Adipocyte (in vitro differentiated cells): Measurements from ENCODE around the gene LURAP1L.

Experiments
- DNase-seq: peaks from one replicate; pipeline ENCODE4 v3.0.0-alpha.2; 2015; ENCODE audit warnings: low read depth
- H3K27me3 ChIP-seq: replicated peaks from 2 replicates; pipeline ENCODE4 v1.7.0; 2013; ENCODE audit warnings: mild to moderate bottlenecking, low read length, moderate library complexity; ENCODE audit not compliant: control insufficient read depth, insufficient read depth
- H3K36me3 ChIP-seq: 2 replicates; pipeline ENCODE4 v1.7.0; 2013; ENCODE audit warnings: low read length, mild to moderate bottlenecking, moderate library complexity; ENCODE audit not compliant: control insufficient read depth, insufficient read depth, severe bottlenecking
- H3K4me1 ChIP-seq: 2 replicates; pipeline ENCODE4 v1.7.0; 2013; ENCODE audit warnings: mild to moderate bottlenecking, low read length, moderate library complexity; ENCODE audit not compliant: control insufficient read depth, insufficient read depth
- H3K4me3 ChIP-seq: 2 replicates; pipeline ENCODE4 v1.7.0; 2013; ENCODE audit warnings: mild to moderate bottlenecking, low read length, moderate library complexity
- H3K9ac ChIP-seq: 2 replicates; pipeline ENCODE4 v1.7.0; 2013; ENCODE audit warnings: mild to moderate bottlenecking, low read length, moderate library complexity
- H3K9me3 ChIP-seq: 2 replicates; pipeline ENCODE4 v1.7.0; 2013; ENCODE audit warnings: mild to moderate bottlenecking, low read length, moderate library complexity; ENCODE audit not compliant: control insufficient read depth

Gene LURAP1L

DNA sequence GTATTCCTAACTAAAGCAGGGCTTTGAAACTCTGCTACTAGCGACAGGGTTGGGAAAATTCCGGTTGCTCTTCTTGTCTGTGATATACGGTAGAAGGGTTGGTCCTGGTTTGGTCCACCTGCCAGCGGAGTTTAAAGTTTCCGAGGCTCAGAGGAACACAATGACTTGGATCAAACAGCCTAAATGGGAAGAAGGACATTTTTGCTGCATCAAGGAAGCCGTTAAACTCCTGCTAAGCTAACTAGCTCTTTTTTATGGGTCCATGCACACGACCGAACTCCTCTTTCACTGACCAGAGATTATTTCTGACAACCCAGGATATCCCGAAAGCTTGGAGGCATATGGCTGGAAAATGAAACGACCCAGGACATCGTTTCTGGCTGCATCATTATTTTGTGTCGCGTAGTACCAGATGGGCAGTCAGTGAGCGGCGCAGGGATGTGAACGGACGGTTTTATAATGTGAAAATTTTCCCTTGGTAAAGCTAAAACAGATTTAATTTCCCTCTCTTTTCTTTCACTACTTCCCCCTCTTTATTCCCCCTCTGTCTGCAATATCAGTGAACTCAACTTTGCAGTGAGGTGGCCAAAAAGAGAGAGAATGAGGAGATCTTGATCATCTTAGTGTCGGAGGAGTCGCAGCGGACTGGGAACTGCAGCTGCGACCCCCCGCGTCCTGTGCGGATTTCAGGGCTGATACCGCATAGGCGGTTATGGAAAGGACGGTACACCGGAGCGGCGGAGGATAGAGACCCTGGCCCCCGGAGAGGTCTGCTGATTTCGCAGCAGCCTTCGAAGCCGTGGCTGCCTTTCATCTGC lies at the start of gene LURAP1L:
Gene LURAP1L, plus strand, starts transcription at position 160 of the 818 bp plus-strand sequence. CDS start 696 bp downstream, outside the sequence.
- H3K27me3 ChIP-seq: no peaks in the 10 kb centered on the region
- peaks cover 47% of the 10 kb centered on the region for H3K4me1 ChIP-seq
- H3K9me3 ChIP-seq: no peaks in the 10 kb centered on the region
- DNase-seq: peak; percentile 89
- H3K4me3 ChIP-seq: peak within 1 kb of the TSS; percentile 93
- no peaks in the 10 kb centered on the region for H3K36me3 ChIP-seq
- H3K9ac ChIP-seq: peak within 1 kb of the TSS; percentile 98

- H3K9me3 ChIP-seq: no peaks in the 10 kb centered on the region
- no peak overlapping the region for H3K9ac ChIP-seq
- H3K4me1 ChIP-seq: no peaks in the 10 kb centered on the region
- DNase-seq: no peak
- H3K27me3 ChIP-seq: no peaks in the 10 kb centered on the region
- H3K4me3 ChIP-seq: no peak overlapping the region
- no peaks in the 10 kb centered on the region for H3K36me3 ChIP-seq
Observed at GRCh38 chr9:12726795-12727194, 48.0 kb upstream of the LURAP1L start.

- H3K9me3 ChIP-seq: peaks cover 6% of the 10 kb centered on the region
- H3K36me3 ChIP-seq: no peaks in the 10 kb centered on the region
- no peak for DNase-seq
- H3K4me1 ChIP-seq: no peaks in the 10 kb centered on the region
- no peaks in the 10 kb centered on the region for H3K27me3 ChIP-seq
- no peak overlapping the region for H3K9ac ChIP-seq
- no peak overlapping the region for H3K4me3 ChIP-seq
Observed at GRCh38 chr9:12730198-12730597, 44.6 kb upstream of the LURAP1L start.

DNA sequence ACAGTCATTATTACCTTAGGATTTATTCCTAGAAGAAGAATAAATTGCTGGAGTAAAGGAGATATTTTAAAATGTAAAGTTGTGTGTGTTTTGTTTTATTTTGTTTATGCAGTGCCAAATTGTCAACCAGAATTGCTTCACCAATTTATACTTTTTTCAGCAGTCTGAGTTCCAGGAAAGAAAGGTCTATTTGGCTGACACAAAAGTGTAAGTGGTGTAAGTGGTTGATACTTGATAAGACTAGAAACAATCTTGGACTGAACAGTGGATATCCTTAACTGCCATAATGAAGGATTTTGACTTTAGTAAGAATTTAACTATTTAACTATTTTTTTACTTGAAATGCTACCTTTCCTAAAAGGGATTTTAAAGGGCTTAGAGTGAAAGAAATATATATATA lies 43.9 kb upstream of the LURAP1L start:
- peaks cover 6% of the 10 kb centered on the region for H3K9me3 ChIP-seq
- DNase-seq: no peak
- H3K36me3 ChIP-seq: no peaks in the 10 kb centered on the region
- H3K9ac ChIP-seq: no peak overlapping the region
- no peaks in the 10 kb centered on the region for H3K4me1 ChIP-seq
- H3K4me3 ChIP-seq: no peak overlapping the region
- no peaks in the 10 kb centered on the region for H3K27me3 ChIP-seq

- H3K36me3 ChIP-seq: no peaks in the 10 kb centered on the region
- peak; percentile 61 for DNase-seq
- H3K9ac ChIP-seq: no peak overlapping the region
- H3K9me3 ChIP-seq: peaks cover 6% of the 10 kb centered on the region
- no peaks in the 10 kb centered on the region for H3K27me3 ChIP-seq
- no peaks in the 10 kb centered on the region for H3K4me1 ChIP-seq
- H3K4me3 ChIP-seq: no peak overlapping the region
Observed at GRCh38 chr9:12732971-12733370, 41.8 kb upstream of the LURAP1L start.

DNA sequence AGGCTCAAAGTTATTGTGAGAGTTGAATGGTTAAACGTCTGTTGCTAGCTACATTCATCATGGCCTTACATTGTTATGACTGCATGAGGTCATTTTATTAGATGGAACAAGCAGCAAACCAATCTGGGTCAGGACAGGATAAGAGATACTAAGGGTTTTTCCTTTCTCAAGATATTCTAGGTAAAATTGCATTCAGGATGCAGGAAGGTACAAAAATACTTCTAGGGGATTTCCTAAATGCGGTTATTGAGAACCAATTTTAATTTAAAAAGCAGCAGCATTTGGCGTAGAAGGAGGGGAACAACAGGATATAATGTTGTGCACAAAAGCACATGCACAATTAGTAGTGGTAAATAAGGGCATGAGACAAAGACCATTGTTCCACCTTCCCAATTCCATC lies 39.2 kb upstream of the LURAP1L start:
- Histone ChIP-seq H3K9me3 (peaks cover 6% of the 10 kb centered on the region), H3K9ac (no peak overlapping the region), H3K36me3 (no peaks in the 10 kb centered on the region), H3K4me3 (no peak overlapping the region), H3K27me3 (no peaks in the 10 kb centered on the region), H3K4me1 (no peaks in the 10 kb centered on the region)
- no peak for DNase-seq

DNA sequence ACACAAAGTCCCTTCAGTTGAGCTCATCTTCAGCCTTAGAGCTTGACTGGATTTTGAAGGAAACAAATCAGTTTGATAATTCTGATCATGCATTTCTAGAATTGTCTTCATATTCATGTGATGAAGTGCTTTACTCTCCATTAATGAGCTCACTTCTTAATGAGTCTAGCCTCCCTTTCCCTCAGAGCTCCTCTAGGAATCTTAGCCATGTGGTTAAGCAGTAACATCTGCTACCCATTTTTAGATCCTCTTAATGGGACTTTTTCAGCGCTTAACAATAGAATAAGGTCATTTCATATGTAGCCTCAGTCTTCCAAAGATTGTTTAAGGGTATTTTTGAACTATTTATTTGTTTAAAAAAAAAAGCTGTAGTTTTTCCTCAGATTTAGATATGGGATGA lies 36.9 kb upstream of the LURAP1L start:
- no peak overlapping the region for H3K4me3 ChIP-seq
- no peak for DNase-seq
- H3K27me3 ChIP-seq: no peaks in the 10 kb centered on the region
- H3K4me1 ChIP-seq: no peaks in the 10 kb centered on the region
- H3K9ac ChIP-seq: no peak overlapping the region
- no peaks in the 10 kb centered on the region for H3K36me3 ChIP-seq
- H3K9me3 ChIP-seq: peaks cover 6% of the 10 kb centered on the region

DNA sequence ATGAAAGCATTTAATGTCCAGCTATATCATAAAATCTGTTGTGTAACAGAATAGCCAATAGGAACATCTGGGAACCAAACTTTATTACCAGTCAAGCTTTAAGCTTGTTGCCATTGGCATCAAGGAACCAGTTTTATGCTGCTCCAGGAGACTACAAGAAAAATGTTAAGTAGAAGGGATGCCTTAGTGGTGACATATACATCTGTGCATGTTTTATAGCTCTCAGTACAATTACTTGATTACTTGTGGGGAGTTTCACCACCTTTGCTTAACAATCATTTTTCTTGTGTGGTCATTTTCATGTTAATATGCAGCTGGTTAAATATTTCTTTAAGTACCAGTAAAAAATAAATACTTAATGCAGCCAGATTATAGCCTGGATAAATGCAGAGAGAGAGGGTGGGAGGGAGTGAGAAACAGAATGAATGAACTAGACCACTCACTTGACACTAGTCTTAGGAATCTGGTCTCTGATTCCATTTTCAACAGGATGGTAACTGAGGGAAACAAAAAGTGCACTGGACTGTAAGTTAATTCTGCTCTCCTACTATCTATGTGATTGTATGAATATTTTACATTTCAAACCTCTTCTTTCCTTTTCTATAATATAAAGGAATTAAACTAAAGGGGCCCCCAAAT lies 35.7 kb upstream of the LURAP1L start:
- peak; percentile 50 for DNase-seq
- H3K36me3 ChIP-seq: no peaks in the 10 kb centered on the region
- H3K4me1 ChIP-seq: no peaks in the 10 kb centered on the region
- peaks cover 6% of the 10 kb centered on the region for H3K9me3 ChIP-seq
- H3K4me3 ChIP-seq: no peak overlapping the region
- H3K9ac ChIP-seq: no peak overlapping the region
- no peaks in the 10 kb centered on the region for H3K27me3 ChIP-seq

DNA sequence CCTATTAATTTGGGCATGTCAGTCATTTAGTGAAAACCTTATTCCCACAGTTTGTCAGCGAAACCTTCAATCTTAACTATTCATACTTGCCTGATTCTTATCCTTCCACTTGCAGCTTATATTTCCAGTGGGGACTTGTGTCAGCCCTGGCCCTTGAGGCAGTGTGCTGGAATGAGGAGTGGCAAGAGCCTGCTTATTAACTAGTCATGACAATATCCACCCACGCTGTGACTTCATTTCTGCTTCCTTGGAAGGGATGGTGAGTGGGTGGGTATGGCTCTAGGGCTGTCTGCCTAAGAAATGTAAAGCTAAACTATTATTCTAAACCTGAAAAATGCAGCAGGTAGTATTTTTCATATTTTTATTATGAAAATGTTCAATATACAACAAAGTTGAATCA lies 34.0 kb upstream of the LURAP1L start:
- H3K4me3 ChIP-seq: no peak overlapping the region
- H3K36me3 ChIP-seq: no peaks in the 10 kb centered on the region
- no peaks in the 10 kb centered on the region for H3K27me3 ChIP-seq
- H3K4me1 ChIP-seq: no peaks in the 10 kb centered on the region
- DNase-seq: peak; percentile 46
- H3K9ac ChIP-seq: no peak overlapping the region
- H3K9me3 ChIP-seq: no peaks in the 10 kb centered on the region

- no peak for DNase-seq
- Histone ChIP-seq H3K27me3 (no peaks in the 10 kb centered on the region), H3K9ac (no peak overlapping the region), H3K9me3 (no peaks in the 10 kb centered on the region), H3K4me1 (no peaks in the 10 kb centered on the region), H3K36me3 (no peaks in the 10 kb centered on the region), H3K4me3 (no peak overlapping the region)
Observed at GRCh38 chr9:12748016-12748415, 26.8 kb upstream of the LURAP1L start.

DNA sequence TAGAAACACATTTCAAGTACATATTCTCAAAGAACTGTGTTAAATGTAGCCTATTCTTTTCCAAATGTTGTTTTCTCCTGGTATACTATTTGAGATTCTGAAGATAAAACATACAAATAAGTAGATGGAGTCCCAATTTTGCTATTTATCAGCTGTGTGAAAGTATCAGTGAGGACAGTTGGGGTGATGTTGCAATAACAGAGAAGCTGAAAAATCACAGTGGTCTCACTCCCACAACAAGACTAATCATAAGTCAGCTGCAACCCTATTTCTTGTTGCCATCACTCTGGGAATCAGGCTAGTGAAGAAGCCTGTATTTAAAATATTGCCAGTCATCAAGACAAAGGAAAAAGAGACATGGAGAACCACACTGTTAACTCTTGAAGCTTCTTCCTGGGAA lies 25.9 kb upstream of the LURAP1L start:
- Histone ChIP-seq H3K27me3 (no peaks in the 10 kb centered on the region), H3K4me3 (no peak overlapping the region), H3K9me3 (no peaks in the 10 kb centered on the region), H3K4me1 (no peaks in the 10 kb centered on the region), H3K36me3 (no peaks in the 10 kb centered on the region), H3K9ac (no peak overlapping the region)
- no peak for DNase-seq
